ENCODE results near the gene CAPNS1.
"Not testable (repeated sequence)": the region's sequence is repeated elsewhere in the genome, so short reads cannot be mapped to it uniquely, and the experiment has no call there.

The CAPNS1 gene

DNA sequence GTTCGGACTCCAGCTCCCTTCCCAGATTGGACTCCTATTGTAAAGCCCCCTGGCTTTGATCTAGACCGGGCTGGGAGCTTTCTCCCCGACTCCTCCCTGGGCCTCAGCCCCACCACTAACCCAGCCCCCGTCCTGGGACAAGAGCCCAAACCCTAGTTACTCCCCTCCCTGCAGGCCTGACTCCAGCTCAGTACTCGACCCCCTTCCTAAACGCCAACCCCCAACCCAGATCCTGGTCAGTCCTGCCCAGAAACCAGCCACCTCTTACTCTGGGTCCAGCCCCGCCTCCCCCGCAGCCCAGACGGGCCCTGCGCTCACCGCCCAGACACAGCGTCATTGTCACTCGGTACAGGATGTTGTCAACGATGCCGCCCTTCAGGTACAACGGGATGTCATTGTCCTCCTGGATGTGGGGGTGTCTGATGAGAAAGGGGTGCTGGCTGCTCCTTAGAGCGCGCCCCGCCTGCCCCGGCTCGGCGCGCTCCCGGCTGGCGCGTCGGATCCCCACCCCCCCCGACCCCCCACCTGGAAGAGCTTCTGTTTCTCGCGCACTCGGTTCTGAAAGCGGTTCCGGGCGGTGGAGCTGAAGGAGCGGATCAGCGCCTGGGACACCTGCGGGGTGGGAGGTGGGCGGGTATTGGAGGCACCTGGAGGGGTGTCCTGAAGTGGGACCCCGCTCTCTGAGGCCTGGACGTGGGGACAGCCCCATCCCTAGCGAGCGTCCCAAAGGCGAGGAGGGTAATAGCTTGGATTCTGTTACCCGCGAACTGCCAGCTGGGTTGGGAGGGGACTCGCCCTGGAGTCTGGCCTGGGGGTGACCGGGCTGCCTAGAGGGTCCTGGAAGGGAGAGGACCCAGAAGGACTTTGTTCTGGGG, 11.5 kb downstream of the CAPNS1 start:
- no peak for DNase-seq

DNA sequence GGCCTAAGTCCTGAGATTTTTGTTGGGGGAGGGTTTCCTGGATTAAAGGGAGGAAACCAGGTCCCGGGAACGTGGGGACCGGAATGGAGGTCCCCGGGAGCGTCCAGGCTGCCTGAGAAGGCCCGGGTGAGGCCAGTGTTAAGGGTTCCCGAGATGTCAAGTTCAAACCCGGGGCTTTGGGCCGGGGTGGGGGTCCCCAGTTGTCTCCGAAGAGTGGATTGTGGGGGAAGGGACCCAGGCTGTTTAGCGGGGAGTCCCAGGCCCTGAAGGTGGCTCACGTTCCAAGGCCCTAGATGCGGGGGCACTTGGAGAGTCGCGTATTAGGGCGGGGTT, 12.1 kb downstream of the CAPNS1 start:
- DNase-seq: no peak

DNA sequence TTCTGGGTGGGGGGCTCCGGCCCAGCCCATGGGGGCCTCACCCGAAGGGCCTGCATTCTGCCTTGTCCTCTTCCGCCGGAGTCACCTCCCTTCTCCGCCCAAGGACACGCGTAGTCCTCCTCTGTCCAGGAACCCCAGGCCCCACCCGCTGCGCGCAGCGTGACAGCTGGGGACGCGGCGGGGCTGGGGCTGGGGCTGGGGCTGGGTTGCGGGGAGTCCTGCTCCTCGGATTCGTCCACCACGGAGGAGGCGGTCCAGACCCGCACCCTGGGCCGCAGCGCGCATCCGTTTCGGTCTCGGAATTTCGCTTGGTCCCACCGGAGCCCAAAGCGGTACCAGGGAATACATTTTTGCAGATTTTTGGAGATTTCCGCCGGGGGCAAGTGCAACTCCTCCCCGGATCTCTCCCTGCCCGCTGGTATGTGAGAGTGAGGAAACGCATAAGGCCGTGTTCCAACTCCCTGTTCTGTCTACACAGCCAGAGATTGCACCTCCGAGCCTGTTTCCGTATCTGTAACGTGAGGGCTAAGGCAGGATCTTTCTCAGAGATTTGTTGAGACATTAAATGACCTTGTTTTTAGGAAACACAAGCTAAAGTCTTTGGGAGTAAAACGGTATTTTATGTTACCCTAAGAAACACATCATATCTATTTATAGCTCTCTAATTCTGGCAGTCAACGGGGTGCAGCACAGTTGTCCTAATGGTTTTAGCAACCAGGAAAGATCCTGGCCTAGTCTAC, 12.7 kb downstream of the CAPNS1 start, which contains the start of gene COX7A1:
Gene COX7A1 (minus strand): TSS at position 96 of the 740 bp plus-strand sequence. CDS start 40 bp downstream, at position 56.
- DNase-seq: no peak

DNA sequence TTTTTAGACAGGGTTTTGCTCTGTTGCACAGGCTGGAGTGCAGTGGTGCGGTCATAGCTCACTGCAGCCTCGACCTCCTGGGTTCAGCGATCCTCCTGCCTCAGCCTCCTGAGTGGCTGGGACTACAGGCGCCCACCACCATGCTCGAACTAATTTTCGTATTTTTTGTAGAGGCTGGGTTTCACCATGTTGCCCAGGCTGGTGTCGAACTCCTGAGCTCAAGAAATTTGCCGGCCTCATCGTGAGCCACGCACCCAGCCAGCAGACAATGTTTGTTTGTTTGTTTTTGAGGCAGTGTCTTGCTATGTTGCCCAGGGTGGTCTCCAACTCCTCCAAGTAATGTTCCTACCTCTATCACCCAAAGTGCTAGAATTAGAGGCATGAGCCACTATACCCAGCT, 13.3 kb downstream of the CAPNS1 start:
- DNase-seq: no peak

DNA sequence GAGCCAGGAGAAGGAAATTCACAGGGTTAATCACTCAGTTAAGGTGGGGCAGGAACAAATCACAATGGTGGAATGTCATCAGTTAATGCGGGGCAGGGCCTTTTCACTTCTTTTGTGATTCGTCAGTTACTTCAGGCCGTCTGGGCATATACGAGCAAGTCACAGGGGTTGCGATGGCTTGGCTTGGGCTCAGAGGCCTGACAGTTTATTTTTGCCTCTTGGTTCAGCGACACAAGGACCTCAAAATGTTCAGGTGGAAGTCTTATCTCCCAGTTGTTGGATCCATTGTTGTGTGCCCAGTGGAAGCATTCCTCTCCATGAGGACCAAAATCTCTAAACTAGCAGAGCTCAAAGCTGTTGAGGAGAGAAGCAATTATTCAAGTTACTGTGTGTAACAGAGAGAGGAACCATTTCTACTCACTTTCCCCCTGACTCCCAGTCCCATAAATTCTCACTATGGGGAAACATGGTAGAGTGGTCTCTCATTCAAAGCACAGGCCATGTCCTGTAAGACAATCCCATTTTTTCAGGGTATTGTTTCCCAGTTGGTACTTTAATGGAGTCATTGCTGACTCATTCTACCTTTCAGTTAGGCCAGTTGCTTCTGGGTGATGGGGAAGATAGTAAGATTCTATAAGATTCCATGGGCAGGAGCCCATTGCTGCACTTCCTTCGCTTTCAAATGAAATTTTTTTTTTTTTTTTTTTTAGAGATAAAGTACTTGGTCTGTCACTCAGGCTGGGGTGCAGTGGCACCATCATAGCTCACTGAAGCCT, 21.1 kb downstream of the CAPNS1 start:
- no peak for DNase-seq

DNA sequence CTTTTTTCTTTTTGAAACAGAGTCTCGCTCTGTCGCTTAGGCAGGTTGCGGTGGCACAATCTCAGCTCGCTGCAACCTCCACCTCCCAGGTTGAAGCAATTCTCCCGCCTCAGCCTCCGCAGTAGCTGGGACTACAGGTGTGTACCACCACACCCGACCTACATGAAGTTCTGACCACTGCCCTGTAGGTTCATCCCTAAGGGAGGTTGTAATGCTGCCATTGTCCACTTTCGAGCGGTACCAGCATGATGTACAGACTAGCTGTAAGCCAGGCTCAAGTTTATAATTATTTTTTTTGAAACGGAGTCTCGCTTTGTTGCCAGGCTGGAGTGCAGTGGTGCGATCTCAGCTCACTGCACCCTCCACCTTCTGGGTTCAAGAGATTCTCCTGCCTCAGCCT, 23.9 kb downstream of the CAPNS1 start:
- no peak for DNase-seq

DNA sequence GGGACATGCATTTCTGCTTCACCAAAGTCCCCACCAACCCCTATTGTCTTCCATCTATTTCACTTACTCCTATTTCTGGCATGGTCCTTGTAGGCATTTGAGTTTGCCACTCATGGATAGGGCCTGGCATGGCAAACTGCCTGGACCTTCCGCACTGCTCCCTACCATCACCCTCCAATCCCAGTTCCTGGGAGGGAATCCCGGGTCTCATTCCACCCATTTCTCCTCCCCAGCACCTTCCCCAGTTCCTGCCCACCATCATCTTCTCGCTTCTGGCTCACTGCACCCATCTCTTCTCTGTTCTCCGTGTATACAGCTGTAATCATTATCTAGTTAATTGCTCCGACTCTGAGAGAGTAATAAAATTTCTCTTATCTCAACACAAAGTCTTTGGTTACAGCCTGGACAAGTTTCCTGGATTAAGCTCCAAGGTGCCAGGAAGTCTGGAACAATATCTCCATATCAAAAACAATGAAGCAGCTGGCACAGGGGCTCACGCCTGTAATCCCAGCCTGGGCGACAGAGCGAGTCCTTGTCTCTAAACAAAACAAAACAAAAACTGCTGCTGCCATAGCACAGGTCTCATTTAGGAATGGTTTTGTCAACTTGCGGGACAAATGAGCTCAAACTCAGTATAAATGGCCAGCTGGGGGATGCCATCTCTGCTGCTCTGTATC, 29.4 kb downstream of the CAPNS1 start:
- peak; percentile 77 for DNase-seq

DNA sequence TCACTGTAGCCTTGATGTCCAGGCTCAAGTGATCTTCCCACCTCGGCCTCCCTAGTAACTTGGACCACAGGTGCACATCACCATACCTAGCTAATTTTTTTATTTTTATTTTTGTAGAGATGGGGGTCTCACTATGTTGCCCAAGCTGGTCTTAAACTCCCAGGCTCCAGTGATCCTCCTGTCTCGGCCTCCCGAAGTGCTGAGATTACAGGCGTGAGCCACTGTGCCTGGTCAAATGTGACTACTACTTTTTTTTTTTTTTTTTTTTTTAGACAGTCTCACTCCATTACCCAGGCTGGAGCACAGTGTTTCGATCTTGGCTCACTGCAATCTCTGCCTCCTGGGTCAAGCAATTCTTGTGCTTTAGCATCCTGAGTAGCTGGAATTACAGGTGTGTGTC, 33.0 kb downstream of the CAPNS1 start:
- no peak for DNase-seq

DNA sequence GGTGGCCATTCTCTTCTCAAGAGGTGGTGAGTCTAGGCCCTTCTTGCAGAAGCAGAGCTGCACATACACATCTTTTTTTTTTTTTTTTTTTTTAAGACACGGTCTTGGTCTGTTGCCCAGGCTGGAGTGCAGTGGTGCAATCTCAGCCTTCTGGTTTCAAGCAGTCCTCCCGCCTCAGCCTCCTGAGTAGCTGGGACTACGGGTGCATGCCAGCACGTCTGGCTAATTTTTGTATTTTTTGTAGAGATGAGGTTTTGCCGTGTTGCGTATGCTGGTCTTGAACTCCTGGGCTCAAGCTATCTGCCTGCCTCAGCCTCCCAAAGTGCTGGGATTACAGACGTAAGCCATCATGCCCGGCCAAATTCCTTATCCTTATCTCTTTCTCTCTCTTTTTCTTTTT, 34.0 kb downstream of the CAPNS1 start:
- DNase-seq: not testable (repeated sequence)

DNA sequence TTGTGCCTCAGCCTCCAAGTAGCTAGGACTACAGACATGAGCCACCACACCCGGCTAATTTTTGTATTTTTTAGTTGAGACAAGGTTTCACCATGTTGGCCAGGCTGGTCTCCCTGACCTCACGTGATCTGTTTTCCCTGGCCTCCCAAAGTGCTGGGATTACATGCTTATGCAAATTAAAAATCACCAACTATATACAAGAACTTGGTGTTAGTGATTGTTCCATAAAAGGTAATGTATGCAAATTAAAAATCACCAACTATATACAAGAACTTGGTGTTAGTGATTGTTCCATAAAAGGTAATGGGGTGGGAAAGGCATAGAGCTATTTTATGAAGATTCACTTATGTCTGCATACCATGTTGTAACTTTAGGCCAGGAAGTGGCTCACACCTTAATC, 39.2 kb downstream of the CAPNS1 start:
- DNase-seq: not testable (repeated sequence)

DNA sequence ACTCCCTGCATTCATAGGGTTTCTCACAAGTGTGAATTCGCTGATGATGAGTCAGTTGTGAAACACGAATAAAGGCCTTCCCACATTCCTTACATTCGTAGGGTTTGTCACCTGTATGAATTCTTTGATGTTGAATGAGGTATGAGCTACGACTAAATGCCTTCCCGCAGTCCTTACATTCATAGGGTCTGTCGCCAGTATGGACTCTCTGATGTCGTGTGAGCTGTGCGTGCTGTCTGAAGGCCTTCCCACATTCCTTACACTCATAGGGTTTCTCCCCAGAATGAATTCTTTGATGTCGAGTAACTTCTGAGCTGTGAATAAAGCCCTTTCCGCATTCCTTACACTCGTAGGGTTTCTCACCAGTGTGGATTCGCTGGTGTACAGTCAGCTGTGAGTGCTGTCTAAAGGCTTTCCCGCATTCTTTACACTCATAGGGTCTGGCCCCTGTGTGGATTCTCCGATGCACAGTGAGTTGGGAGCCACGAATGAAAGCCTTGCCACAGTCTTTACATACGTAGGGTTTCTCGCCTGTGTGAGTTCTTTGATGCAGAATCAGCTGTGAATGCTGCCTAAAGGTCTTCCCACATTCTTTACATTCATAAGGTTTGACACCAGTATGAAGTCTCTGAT, 42.9 kb downstream of the CAPNS1 start:
- DNase-seq: no peak

DNA sequence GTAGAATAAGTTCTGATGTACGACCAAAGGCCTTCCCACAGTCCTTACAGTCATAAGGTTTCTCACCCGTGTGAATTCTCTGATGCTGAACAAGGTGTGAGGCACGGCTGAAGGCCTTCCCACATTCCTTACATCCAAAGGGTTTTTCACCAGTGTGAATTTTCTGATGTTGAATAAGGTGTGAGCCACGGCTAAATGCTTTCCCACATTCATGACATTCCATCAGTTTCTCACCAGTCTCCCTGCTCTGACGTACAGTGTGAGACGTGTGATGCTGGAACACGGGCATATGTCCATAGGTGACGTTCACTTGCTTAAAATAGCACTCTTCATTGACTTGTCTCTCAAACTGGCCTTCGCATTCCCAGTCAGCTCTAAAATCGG, 43.4 kb downstream of the CAPNS1 start:
- no peak for DNase-seq

DNA sequence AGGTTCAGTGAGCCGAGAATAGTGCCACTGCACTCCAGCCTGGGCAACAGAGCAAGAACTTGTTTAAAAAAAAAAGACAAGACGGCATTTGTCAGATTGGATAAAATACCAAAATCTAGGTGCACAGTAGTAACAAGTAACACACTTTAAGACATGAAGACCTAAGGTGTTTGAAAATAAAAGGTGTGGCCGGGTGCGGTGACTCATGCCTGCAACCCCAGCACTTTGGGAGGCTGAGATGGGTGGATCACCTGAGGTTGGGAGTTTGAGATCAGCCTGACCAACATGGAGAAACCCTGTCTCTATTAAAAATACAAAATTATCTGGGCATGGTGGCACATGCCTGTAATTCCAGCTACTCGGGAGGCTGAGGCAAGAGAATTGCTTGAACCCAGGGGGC, 46.9 kb downstream of the CAPNS1 start:
- not testable (repeated sequence) for DNase-seq

DNA sequence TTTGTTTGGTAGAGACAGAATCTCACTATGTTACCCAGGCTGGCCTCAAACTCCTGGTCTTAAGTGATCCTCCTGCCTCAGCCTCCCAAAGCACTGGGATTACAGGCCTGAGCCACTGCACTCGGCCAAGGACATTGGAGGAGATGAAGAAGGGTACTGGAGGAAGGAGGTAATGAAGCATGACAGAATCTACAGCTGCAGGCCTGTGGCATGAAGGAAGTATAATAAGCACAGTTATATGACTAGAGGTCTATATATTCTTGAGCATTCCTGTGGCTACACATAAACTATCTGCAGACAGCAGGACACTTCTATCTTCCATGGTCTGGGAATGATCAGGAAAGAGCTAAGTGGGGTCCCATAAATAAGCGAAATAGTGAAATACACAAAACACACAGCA, 56.4 kb downstream of the CAPNS1 start:
- no peak for DNase-seq

DNA sequence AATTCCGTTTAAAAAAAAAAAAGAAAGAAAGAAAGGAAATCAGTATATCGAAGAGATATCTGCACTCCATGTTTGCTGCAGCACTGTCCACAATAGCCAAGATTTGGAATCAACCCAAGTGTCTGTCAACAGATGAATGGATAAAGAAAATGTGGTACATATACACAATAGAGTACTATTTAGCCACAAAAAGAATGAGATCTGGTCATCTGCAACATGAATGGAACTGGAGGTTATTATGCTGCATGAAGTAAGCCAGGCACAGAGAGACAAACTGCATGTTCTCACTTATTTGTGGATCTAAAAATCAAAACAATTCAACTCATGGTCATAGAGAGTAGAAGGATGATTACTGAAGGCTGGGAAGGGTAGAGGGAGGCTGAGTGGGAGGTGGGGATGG, 58.3 kb downstream of the CAPNS1 start:
- DNase-seq: no peak
